Cardiac muscle cell (in vitro differentiated cells and primary cell): Measurements from ENCODE around the gene FAM124A. TPM values are rescaled to one million over a fixed set of nuclear protein-coding genes. Genes with fewer than 3 reads are reported as not detected.

Source experiments
- DNase-seq, 2 donors: peaks; one replicate each; pipeline versions ENCODE4 v3.0.0 to v3.0.0-alpha.2; 2010 to 2017; ENCODE audit warnings: low read depth in 1 of 2, low spot score in 1 of 2
- H3K27ac ChIP-seq: fragments of 200-600 bp; sonication (generic); 2 replicates; pipeline ENCODE4 v1.5.1; 2016
- H3K27me3 ChIP-seq: fragments of 200-600 bp; sonication (generic); 2 replicates; pipeline ENCODE4 v1.6.0; 2016; ENCODE audit warnings: control low read depth
- H3K36me3 ChIP-seq: fragments of 200-600 bp; sonication (generic); 2 replicates; pipeline ENCODE4 v1.5.1; 2016; ENCODE audit warnings: control low read depth
- H3K4me1 ChIP-seq: fragments of 200-600 bp; sonication (generic); 2 replicates; pipeline ENCODE4 v1.8.1; 2017; ENCODE audit warnings: low read depth, mild to moderate bottlenecking, mixed run types
- H3K4me3 ChIP-seq: fragments of 200-600 bp; sonication (generic); 2 replicates; pipeline ENCODE4 v1.5.1; 2016; ENCODE audit warnings: mild to moderate bottlenecking
- H3K9me3 ChIP-seq: fragments of 200-600 bp; sonication (generic); 2 replicates; pipeline ENCODE4 v1.5.1; 2017; ENCODE audit warnings: low read depth, mild to moderate bottlenecking, control low read depth
- polyA plus RNA-seq: library from polyadenylated mRNA; unstranded; fragments of >200 nt; fragmentation: Nextera tagmentation; extraction: Ambion mirVana; gene quantifications from 2 replicates; pipeline ENCODE4 v1.2.1, GENCODE V29; 2016
- total RNA-seq: library from RNA; depleted of rRNA; stranded (reverse); fragments of >200 nt; gene quantifications from 2 replicates; pipeline ENCODE4 v1.2.3, GENCODE V29; 2016
- TF ChIP-seq, protein P1 (sequence below): IDR thresholded peaks from 2 replicates; pipeline ENCODE4 v1.5.1; 2012; ENCODE audit warnings: low read depth, mild to moderate bottlenecking, low read length

FAM124A gene
- total and polyA plus RNA-seq, 2 experiments from 2014 or later, result 0.16 to 0.18 TPM

GRCh38 chr13:51227404-51227803, 5.2 kb downstream of the FAM124A start:
- no peak overlapping the region for H3K4me3 ChIP-seq
- no peaks in the 10 kb centered on the region for H3K4me1 ChIP-seq
- H3K27me3 ChIP-seq, result peaks cover 26% of the 10 kb centered on the region
- no peaks in the 10 kb centered on the region for H3K36me3 ChIP-seq
- H3K27ac ChIP-seq, result no peak overlapping the region
- TF ChIP-seq, protein P1, sequence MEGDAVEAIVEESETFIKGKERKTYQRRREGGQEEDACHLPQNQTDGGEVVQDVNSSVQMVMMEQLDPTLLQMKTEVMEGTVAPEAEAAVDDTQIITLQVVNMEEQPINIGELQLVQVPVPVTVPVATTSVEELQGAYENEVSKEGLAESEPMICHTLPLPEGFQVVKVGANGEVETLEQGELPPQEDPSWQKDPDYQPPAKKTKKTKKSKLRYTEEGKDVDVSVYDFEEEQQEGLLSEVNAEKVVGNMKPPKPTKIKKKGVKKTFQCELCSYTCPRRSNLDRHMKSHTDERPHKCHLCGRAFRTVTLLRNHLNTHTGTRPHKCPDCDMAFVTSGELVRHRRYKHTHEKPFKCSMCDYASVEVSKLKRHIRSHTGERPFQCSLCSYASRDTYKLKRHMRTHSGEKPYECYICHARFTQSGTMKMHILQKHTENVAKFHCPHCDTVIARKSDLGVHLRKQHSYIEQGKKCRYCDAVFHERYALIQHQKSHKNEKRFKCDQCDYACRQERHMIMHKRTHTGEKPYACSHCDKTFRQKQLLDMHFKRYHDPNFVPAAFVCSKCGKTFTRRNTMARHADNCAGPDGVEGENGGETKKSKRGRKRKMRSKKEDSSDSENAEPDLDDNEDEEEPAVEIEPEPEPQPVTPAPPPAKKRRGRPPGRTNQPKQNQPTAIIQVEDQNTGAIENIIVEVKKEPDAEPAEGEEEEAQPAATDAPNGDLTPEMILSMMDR, result no peak
- no peaks in the 10 kb centered on the region for H3K9me3 ChIP-seq
- DNase-seq, result no peak

DNA sequence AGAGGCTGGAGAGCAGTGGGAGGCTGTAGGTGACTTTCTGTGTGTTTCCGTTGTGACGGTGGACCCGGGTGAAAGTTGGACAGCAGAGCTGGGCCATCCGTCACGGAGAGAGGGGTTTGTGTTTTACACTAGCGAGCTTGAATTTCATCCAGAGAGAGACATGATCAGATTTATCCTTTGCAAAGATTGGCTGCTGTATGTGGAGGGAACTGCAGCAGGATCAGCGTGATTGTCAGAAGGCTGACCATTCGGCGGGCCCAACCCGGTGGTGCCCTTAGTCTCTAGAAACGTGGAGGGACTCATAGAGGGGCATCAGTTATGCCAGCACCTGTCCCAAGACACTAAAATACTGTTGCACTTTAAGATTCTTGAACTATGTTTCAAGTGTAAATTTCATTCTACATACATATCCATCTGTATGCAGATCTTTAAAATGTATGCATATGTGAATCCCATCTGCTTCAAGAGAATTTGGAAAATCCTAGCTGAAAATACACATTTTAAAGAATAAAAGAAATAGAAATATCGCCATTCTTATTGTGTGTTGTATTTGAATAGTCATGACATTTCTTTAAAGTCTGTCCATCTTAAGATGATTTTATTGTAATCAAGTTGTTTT, 7.0 kb downstream of the FAM124A start:
- no peak overlapping the region for H3K27ac ChIP-seq
- no peaks in the 10 kb centered on the region for H3K36me3 ChIP-seq
- no peaks in the 10 kb centered on the region for H3K4me1 ChIP-seq
- TF ChIP-seq, protein P1, result no peak
- peaks cover 8% of the 10 kb centered on the region for H3K27me3 ChIP-seq
- no peaks in the 10 kb centered on the region for H3K9me3 ChIP-seq
- no peak for DNase-seq
- no peak overlapping the region for H3K4me3 ChIP-seq

DNA sequence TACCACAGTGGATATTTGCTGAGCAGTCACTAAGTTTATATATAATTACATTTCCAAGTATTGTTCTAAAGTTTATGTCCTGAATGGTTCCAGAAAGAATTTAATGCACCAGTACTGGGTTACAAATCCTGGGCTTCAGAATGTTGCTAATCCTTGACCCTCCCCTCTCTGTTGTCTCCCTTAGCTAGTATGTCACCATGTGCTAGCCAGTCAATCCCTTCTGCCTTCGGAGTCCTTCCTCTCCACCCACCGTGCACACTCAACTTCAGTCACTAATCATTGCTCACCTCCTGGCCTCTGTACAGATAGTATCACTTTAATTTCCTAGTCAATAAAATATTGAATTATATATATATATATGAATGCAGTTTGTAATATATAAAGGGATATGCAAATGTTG, 7.5 kb downstream of the FAM124A start:
- Histone ChIP-seq H3K4me3 (no peak overlapping the region), H3K4me1 (no peaks in the 10 kb centered on the region), H3K27me3 (peaks cover 4% of the 10 kb centered on the region), H3K27ac (no peak overlapping the region), H3K9me3 (no peaks in the 10 kb centered on the region), H3K36me3 (no peaks in the 10 kb centered on the region)
- TF ChIP-seq, protein P1, result no peak
- DNase-seq, result no peak

- Histone ChIP-seq H3K27ac (no peak overlapping the region), H3K9me3 (no peaks in the 10 kb centered on the region), H3K4me3 (no peak overlapping the region), H3K27me3 (no peaks in the 10 kb centered on the region), H3K36me3 (no peaks in the 10 kb centered on the region), H3K4me1 (no peaks in the 10 kb centered on the region)
- peak; percentile 38 to 89 for DNase-seq
- TF ChIP-seq, protein P1, result no peak
Observed at GRCh38 chr13:51230477-51231105, 8.4 kb downstream of the FAM124A start.

DNA sequence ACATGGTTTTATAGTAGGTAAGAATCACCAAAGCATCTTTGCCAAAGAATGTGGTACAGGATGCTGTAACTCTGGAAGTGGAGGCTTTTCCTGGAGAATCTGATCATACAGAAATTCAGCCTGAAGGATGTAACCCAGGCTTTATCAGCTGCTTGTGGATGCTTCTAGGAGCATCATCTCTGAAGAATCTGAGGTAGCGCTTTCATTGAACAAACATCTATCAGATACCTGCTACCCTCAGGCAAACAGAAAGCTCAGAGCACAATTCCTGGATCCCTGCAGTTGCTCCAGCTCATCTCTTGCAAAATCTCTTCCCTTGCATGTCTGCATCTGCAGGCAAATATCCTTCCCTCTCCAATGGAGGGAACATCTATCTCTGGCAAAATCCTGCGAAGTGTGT, 9.3 kb downstream of the FAM124A start:
- Histone ChIP-seq H3K27me3 (no peaks in the 10 kb centered on the region), H3K36me3 (no peaks in the 10 kb centered on the region), H3K4me1 (no peaks in the 10 kb centered on the region), H3K4me3 (no peak overlapping the region), H3K27ac (no peak overlapping the region), H3K9me3 (no peaks in the 10 kb centered on the region)
- DNase-seq, result no peak
- TF ChIP-seq, protein P1, result no peak
